Right kidney (tissue), 9 donors: ENCODE data around the gene RNF182.
A peak's percentile ranks its signal among the peaks of the same experiment; 100 is the strongest.
"Not testable (repeated sequence)": the region's sequence is repeated elsewhere in the genome, so short reads cannot be mapped to it uniquely, and the experiment has no call there.

Source experiments
- DNase-seq: peaks from one replicate; pipeline ENCODE4 v3.0.0-alpha.2; 2016
- long read RNA-seq, 8 donors: transcript quantifications; one replicate each; lab custom pipeline, GENCODE V29; 2026

Gene RNF182
- long read RNA-seq, donor 1 = 0 reads
- long read RNA-seq, donor 2 = 0 reads
- long read RNA-seq, donor 3 = 0 reads
- long read RNA-seq, donor 4 = 0 reads
- long read RNA-seq, donor 5, partial matches to known transcripts = 0 of 1 reads
- long read RNA-seq, donor 5, other reads (novel, unspliced or antisense) = 0 of 1 reads
- long read RNA-seq, donor 6, partial matches to known transcripts = 0 of 1 reads
- long read RNA-seq, donor 6, other reads (novel, unspliced or antisense) = 0 of 1 reads
- long read RNA-seq, donor 7, partial matches to known transcripts = 0 of 1 reads
- long read RNA-seq, donor 7, other reads (novel, unspliced or antisense) = 0 of 1 reads
- long read RNA-seq, donor 8 = 0 reads

- peak; percentile 64 for DNase-seq
These were observed at the start of gene RNF182 for GRCh38 chr6:13924949-13925881. Gene RNF182 (plus strand): TSS chr6:13924952. CDS start chr6:13977120, 52,168 bp downstream.

GRCh38 chr6:13877051-13877450 lies 47.7 kb upstream of the RNF182 start:
- no peak for DNase-seq

- DNase-seq = not testable (repeated sequence)
These were observed 44.6 kb upstream of the RNF182 start for GRCh38 chr6:13880061-13880663.

GRCh38 chr6:13881621-13882165 lies 43.1 kb upstream of the RNF182 start:
- no peak for DNase-seq

GRCh38 chr6:13883966-13884365 lies 40.8 kb upstream of the RNF182 start:
- DNase-seq = no peak

GRCh38 chr6:13884397-13884796 lies 40.4 kb upstream of the RNF182 start:
- no peak for DNase-seq

GRCh38 chr6:13885601-13886000 lies 39.2 kb upstream of the RNF182 start:
- no peak for DNase-seq

GRCh38 chr6:13886949-13887348 lies 37.8 kb upstream of the RNF182 start:
- DNase-seq = no peak

- DNase-seq = no peak
These were observed 32.6 kb upstream of the RNF182 start for GRCh38 chr6:13892017-13892645.

GRCh38 chr6:13902922-13903321 lies 21.8 kb upstream of the RNF182 start:
- DNase-seq = no peak

- DNase-seq = no peak
These were observed 21.4 kb upstream of the RNF182 start for GRCh38 chr6:13903364-13903763.

GRCh38 chr6:13907001-13907350 lies 17.8 kb upstream of the RNF182 start:
- no peak for DNase-seq

- DNase-seq = no peak
These were observed 17.0 kb upstream of the RNF182 start for GRCh38 chr6:13907614-13908215.

GRCh38 chr6:13908955-13909381 lies 15.8 kb upstream of the RNF182 start:
- DNase-seq = peak; percentile 30

- DNase-seq = no peak
These were observed 14.3 kb upstream of the RNF182 start for GRCh38 chr6:13910443-13910842.

- no peak for DNase-seq
These were observed 13.4 kb upstream of the RNF182 start for GRCh38 chr6:13911337-13911736.

- DNase-seq = no peak
These were observed 11.3 kb upstream of the RNF182 start for GRCh38 chr6:13913226-13914001.

GRCh38 chr6:13914351-13914750 lies 10.4 kb upstream of the RNF182 start:
- DNase-seq = no peak

- no peak for DNase-seq
These were observed 9.1 kb upstream of the RNF182 start for GRCh38 chr6:13915561-13916229.

- no peak for DNase-seq
These were observed 8.4 kb upstream of the RNF182 start for GRCh38 chr6:13916230-13916944.
